HEK293 (cell line): ENCODE measurements around the gene MRPL18.

Experiments
- CTCF ChIA-PET: fragments of 350-600 bp; formaldehyde crosslinking; extraction: SDS; loops from one replicate; lab custom pipeline; 2021; ENCODE audit warnings: antibody characterized with exemption; lab: Yijun Ruan, JAX
- POLR2A ChIA-PET: fragments of 300-600 bp; formaldehyde crosslinking; extraction: SDS; loops from one replicate; lab custom pipeline; 2020; ENCODE audit warnings: antibody characterized with exemption, inconsistent platforms; lab: Yijun Ruan, JAX
- H3K27ac ChIP-seq: fragments of 200-500 bp; sonication (Bioruptor generic); 2 replicates; pipeline ENCODE4 v1.5.1; 2014; ENCODE audit warnings: low read depth, low read length, control low read depth, inconsistent platforms; ENCODE audit errors: extremely low read depth
- H3K36me3 ChIP-seq, 2 experiments: fragments of 200-500 bp in 1 of 2; sonication (Bioruptor generic) in 1 of 2; 1 replicate in 1 of 2; 2 replicates in 1 of 2; pipeline ENCODE4 v1.5.1; 2014 to 2017; ENCODE audit warnings: inconsistent platforms in 2 of 2, low read length in 2 of 2; ENCODE audit not compliant: control insufficient read depth in 2 of 2, insufficient read depth in 1 of 2
- H3K4me1 ChIP-seq: fragments of 200-500 bp; sonication (Bioruptor generic); 2 replicates; pipeline ENCODE4 v1.5.1; 2014; ENCODE audit warnings: mild to moderate bottlenecking, low read length, inconsistent platforms; ENCODE audit not compliant: control insufficient read depth, insufficient read depth
- H3K4me3 ChIP-seq: 2 replicates; pipeline ENCODE4 v1.5.1; 2011; ENCODE audit warnings: low read depth, mild to moderate bottlenecking, control low read depth, low read length, moderate library complexity
- H3K9me3 ChIP-seq: fragments of 200-500 bp; sonication (Bioruptor generic); 2 replicates; pipeline ENCODE4 v1.5.1; 2014; ENCODE audit warnings: low read depth, low read length, inconsistent platforms; ENCODE audit not compliant: control insufficient read depth, insufficient read depth
- BCL11B ChIP-seq: fragments of 450-650 bp; formaldehyde crosslinking; IDR thresholded peaks from 2 replicates; pipeline ENCODE4 v1.5.1; 2016; ENCODE audit warnings: low read depth, missing biosample characterization, missing genetic modification characterization
- GFI1B ChIP-seq: fragments of 450-650 bp; formaldehyde crosslinking; IDR thresholded peaks from 2 replicates; pipeline ENCODE4 v1.5.1; 2016; ENCODE audit warnings: missing biosample characterization, missing genetic modification characterization
- IKZF3 ChIP-seq: fragments of 450-650 bp; IDR thresholded peaks from 2 replicates; pipeline ENCODE4 v1.5.0; 2018; ENCODE audit warnings: missing biosample characterization, mild to moderate bottlenecking, missing genetic modification characterization, moderate library complexity
- OSR2 ChIP-seq: fragments of 450-650 bp; formaldehyde crosslinking; IDR thresholded peaks from 2 replicates; pipeline ENCODE4 v1.5.1; 2016; ENCODE audit warnings: missing biosample characterization, missing genetic modification characterization
- PRDM2 ChIP-seq: fragments of 450-650 bp; formaldehyde crosslinking; IDR thresholded peaks from 2 replicates; pipeline ENCODE4 v1.5.1; 2016; ENCODE audit warnings: missing biosample characterization, missing genetic modification characterization, borderline replicate concordance
- TCF7L2 ChIP-seq: IDR thresholded peaks from 2 replicates; pipeline ENCODE4 v1.6.1; 2011; ENCODE audit warnings: low read depth, mild to moderate bottlenecking, inconsistent platforms, low read length, moderate library complexity, borderline replicate concordance
- ZBTB20 ChIP-seq: fragments of 450-650 bp; formaldehyde crosslinking; IDR thresholded peaks from 2 replicates; pipeline ENCODE4 v1.5.1; 2016; ENCODE audit warnings: missing biosample characterization, missing genetic modification characterization
- ZNF157 ChIP-seq: fragments of 450-650 bp; formaldehyde crosslinking; IDR thresholded peaks from 2 replicates; pipeline ENCODE4 v1.5.1; 2016; ENCODE audit warnings: missing biosample characterization, missing genetic modification characterization
- ZNF302 ChIP-seq: fragments of 450-650 bp; formaldehyde crosslinking; IDR thresholded peaks from 2 replicates; pipeline ENCODE4 v1.5.1; 2016; ENCODE audit warnings: missing biosample characterization, missing genetic modification characterization, low read depth
- ZNF398 ChIP-seq: fragments of 450-650 bp; formaldehyde crosslinking; IDR thresholded peaks from 2 replicates; pipeline ENCODE4 v1.5.1; 2017; ENCODE audit warnings: missing biosample characterization, missing genetic modification characterization
- ZNF416 ChIP-seq: fragments of 450-650 bp; formaldehyde crosslinking; IDR thresholded peaks from 2 replicates; pipeline ENCODE4 v1.5.1; 2016; ENCODE audit warnings: missing biosample characterization, missing genetic modification characterization
- ZNF529 ChIP-seq: fragments of 450-650 bp; formaldehyde crosslinking; IDR thresholded peaks from 2 replicates; pipeline ENCODE4 v1.5.1; 2017; ENCODE audit warnings: missing genetic modification characterization, missing biosample characterization; ENCODE audit not compliant: insufficient replicate concordance
- ZNF555 ChIP-seq: fragments of 450-650 bp; formaldehyde crosslinking; conservative IDR thresholded peaks from 2 replicates; pipeline ENCODE4 v1.5.1; 2017; ENCODE audit warnings: missing biosample characterization, mild to moderate bottlenecking, missing genetic modification characterization, inconsistent platforms
- ZNF645 ChIP-seq: fragments of 450-650 bp; formaldehyde crosslinking; IDR thresholded peaks from 2 replicates; pipeline ENCODE4; 2016; ENCODE audit warnings: missing biosample characterization, missing genetic modification characterization
- TF ChIP-seq, protein P1 (sequence below): fragments of 450-650 bp; formaldehyde crosslinking; IDR thresholded peaks from 2 replicates; pipeline ENCODE4 v1.5.1; 2016; ENCODE audit warnings: missing biosample characterization, missing genetic modification characterization
- TF ChIP-seq, protein P2 (sequence below): fragments of 450-650 bp; formaldehyde crosslinking; IDR thresholded peaks from 2 replicates; pipeline ENCODE4 v1.5.1; 2017; ENCODE audit warnings: missing biosample characterization, missing genetic modification characterization
- TF ChIP-seq, protein P3 (sequence below): fragments of 450-650 bp; formaldehyde crosslinking; IDR thresholded peaks from 2 replicates; pipeline ENCODE4 v1.5.1; 2016; ENCODE audit warnings: missing biosample characterization, missing genetic modification characterization
- TF ChIP-seq, protein P4 (sequence below): fragments of 450-650 bp; formaldehyde crosslinking; IDR thresholded peaks from 2 replicates; pipeline ENCODE4 v1.5.1; 2017; ENCODE audit warnings: missing biosample characterization, missing genetic modification characterization

MRPL18 gene

DNA sequence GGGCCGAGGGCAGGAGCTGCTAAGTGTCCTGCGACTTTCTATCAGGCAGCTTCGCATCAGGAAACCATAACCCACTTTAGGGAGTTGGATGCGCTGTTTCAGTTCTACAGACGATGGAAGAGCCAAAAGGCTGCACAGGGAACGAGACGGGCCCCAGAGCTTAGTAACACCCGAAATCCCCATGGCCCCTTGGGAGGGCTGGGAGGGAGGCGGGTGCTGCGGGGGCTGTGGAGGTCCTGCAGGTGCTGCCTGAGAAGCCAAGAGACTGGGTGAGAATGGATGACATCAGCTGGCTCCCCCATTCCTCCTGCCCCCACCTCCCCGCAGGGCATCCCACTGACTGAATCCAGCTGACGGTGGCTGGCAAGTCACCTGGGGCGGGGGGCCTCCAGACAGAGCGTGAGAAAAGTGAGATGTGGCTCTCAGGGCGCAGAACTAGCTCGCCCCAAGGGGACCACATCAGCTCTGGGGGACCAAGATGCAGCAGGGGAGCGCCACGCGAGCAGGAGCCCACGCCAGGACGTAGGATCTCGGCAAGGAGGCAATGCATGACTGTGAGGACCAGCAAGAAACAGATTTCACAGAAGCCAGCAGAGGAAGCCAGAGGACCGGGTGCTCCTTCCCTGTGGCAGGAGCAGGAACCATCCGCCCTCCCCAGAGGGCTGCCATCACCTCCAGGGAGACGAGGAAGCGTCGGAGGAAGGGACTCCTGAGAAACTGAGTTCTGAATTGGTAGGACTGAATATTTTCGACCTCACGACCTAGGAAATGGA, 46.6 kb downstream of the MRPL18 start:
- Histone ChIP-seq H3K4me1 (no peaks in the 10 kb centered on the region), H3K27ac (no peak overlapping the region), H3K36me3 (no peaks in the 10 kb centered on the region), H3K9me3 (no peaks in the 10 kb centered on the region)
- POLR2A ChIA-PET, result no interaction called here
- TF ChIP-seq PRDM2 (tag by site-specific recombination), result no peak
- TF ChIP-seq ZNF529 (tag by site-specific recombination), result no peak
- no peak for TF ChIP-seq BCL11B (tag by site-specific recombination)
- no peak for TF ChIP-seq ZNF416 (tag by site-specific recombination)
- TF ChIP-seq, protein P1, sequence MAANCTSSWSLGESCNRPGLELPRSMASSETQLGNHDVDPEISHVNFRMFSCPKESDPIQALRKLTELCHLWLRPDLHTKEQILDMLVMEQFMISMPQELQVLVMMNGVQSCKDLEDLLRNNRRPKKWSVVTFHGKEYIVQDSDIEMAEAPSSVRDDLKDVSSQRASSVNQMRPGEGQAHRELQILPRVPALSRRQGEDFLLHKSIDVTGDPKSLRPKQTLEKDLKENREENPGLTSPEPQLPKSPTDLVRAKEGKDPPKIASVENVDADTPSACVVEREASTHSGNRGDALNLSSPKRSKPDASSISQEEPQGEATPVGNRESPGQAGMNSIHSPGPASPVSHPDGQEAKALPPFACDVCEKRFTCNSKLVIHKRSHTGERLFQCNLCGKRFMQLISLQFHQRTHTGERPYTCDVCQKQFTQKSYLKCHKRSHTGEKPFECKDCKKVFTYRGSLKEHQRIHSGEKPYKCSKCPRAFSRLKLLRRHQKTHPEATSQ, result no peak
- TF ChIP-seq TCF7L2, result no peak
- TF ChIP-seq, protein P2, sequence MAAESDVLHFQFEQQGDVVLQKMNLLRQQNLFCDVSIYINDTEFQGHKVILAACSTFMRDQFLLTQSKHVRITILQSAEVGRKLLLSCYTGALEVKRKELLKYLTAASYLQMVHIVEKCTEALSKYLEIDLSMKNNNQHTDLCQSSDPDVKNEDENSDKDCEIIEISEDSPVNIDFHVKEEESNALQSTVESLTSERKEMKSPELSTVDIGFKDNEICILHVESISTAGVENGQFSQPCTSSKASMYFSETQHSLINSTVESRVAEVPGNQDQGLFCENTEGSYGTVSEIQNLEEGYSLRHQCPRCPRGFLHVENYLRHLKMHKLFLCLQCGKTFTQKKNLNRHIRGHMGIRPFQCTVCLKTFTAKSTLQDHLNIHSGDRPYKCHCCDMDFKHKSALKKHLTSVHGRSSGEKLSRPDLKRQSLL (tag by site-specific recombination), result no peak
- no peak for TF ChIP-seq ZNF645 (tag by site-specific recombination)
- TF ChIP-seq, all 188 proteins: peak for 0
- no peak overlapping the region for H3K4me3 ChIP-seq
- CTCF ChIA-PET, result interaction anchor here (0.9 to 1.4 kb wide), 3 partner anchors 27 to 265 kb away, joined by 3 read pairs; no protein-coding TSS in a partner anchor

- POLR2A ChIA-PET, result no interaction called here
- no peak for TF ChIP-seq ZBTB20
- TF ChIP-seq ZNF398 (tag by site-specific recombination), result no peak
- TF ChIP-seq, protein P3, sequence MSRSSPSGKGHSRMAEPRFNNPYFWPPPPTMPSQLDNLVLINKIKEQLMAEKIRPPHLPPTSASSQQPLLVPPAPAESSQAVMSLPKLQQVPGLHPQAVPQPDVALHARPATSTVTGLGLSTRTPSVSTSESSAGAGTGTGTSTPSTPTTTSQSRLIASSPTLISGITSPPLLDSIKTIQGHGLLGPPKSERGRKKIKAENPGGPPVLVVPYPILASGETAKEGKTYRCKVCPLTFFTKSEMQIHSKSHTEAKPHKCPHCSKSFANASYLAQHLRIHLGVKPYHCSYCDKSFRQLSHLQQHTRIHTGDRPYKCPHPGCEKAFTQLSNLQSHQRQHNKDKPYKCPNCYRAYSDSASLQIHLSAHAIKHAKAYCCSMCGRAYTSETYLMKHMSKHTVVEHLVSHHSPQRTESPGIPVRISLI (tag by site-specific recombination), result no peak
- no peak for TF ChIP-seq ZNF157
- TF ChIP-seq GFI1B (tag by site-specific recombination), result no peak
- TF ChIP-seq, protein P4, sequence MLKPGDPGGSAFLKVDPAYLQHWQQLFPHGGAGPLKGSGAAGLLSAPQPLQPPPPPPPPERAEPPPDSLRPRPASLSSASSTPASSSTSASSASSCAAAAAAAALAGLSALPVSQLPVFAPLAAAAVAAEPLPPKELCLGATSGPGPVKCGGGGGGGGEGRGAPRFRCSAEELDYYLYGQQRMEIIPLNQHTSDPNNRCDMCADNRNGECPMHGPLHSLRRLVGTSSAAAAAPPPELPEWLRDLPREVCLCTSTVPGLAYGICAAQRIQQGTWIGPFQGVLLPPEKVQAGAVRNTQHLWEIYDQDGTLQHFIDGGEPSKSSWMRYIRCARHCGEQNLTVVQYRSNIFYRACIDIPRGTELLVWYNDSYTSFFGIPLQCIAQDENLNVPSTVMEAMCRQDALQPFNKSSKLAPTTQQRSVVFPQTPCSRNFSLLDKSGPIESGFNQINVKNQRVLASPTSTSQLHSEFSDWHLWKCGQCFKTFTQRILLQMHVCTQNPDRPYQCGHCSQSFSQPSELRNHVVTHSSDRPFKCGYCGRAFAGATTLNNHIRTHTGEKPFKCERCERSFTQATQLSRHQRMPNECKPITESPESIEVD (tag by site-specific recombination), result no peak
- no peak for TF ChIP-seq ZNF555
- no peak for TF ChIP-seq OSR2
- TF ChIP-seq IKZF3 (tag by site-specific recombination), result no peak
- TF ChIP-seq ZNF302 (tag by site-specific recombination), result no peak
Measured at GRCh38 chr6:159837511-159837910, 47.2 kb downstream of the MRPL18 start.

More at GRCh38 chr6:159837511-159837910, 47.2 kb downstream of the MRPL18 start:
- Histone ChIP-seq H3K9me3 (no peaks in the 10 kb centered on the region), H3K4me1 (no peaks in the 10 kb centered on the region), H3K27ac (no peak overlapping the region), H3K36me3 (no peaks in the 10 kb centered on the region), H3K4me3 (no peak overlapping the region)
- CTCF ChIA-PET, result interaction anchor here (0.9 kb wide), 1 partner anchor 26 kb away, joined by 3 read pairs; no protein-coding TSS in a partner anchor
